Immature natural killer cell (primary cell): ENCODE data around the gene FARP1. TPM values are rescaled to one million over a fixed set of nuclear protein-coding genes. Genes with fewer than 3 reads are reported as not detected.

Experiments used
- DNase-seq, 3 donors: peaks; one replicate each; pipeline ENCODE4 v3.0.0; 2022; ENCODE audit warnings: mixed read lengths in 1 of 3
- H3K27ac Mint-ChIP-seq, 6 donors: one replicate each; pipeline ENCODE4 v1.8.0; 2020; ENCODE audit warnings: mixed read lengths in 6 of 6, mild to moderate bottlenecking in 5 of 6, inconsistent platforms in 4 of 6, moderate library complexity in 3 of 6
- H3K27me3 Mint-ChIP-seq, 3 donors: one replicate each; pipeline ENCODE4 v1.8.0; 2020 to 2021; ENCODE audit warnings: low read depth in 3 of 3, mild to moderate bottlenecking in 3 of 3, mixed read lengths in 3 of 3, moderate library complexity in 3 of 3, inconsistent platforms in 1 of 3
- H3K36me3 Mint-ChIP-seq, 3 donors: one replicate each; pipeline ENCODE4 v1.8.0; 2020; ENCODE audit warnings: mixed read lengths in 3 of 3, inconsistent platforms in 2 of 3, mild to moderate bottlenecking in 2 of 3
- H3K4me1 Mint-ChIP-seq, 2 donors: one replicate each; pipeline ENCODE4 v1.8.0; 2020; ENCODE audit warnings: inconsistent platforms in 2 of 2, mild to moderate bottlenecking in 2 of 2, mixed read lengths in 2 of 2, moderate library complexity in 1 of 2
- H3K4me3 Mint-ChIP-seq, 5 donors: one replicate each; pipeline ENCODE4 v1.8.0; 2020; ENCODE audit warnings: mild to moderate bottlenecking in 5 of 5, mixed read lengths in 5 of 5, inconsistent platforms in 3 of 5, moderate library complexity in 3 of 5
- H3K9me3 Mint-ChIP-seq, 6 donors: one replicate each; pipeline ENCODE4 v1.8.0; 2020; ENCODE audit warnings: mild to moderate bottlenecking in 6 of 6, mixed read lengths in 6 of 6, inconsistent platforms in 4 of 6, moderate library complexity in 3 of 6
- polyA plus RNA-seq, 3 donors: library from polyadenylated mRNA; unstranded; fragments of 300-500 nt; fragmentation: Illumina TruSeq; gene quantifications; one replicate each; pipeline ENCODE4 v1.2.3, GENCODE V29; 2021

The FARP1 gene
- polyA plus RNA-seq, 3 donors from 2014 or later: 0.09 to 0.72 (median 0.22) TPM

DNA sequence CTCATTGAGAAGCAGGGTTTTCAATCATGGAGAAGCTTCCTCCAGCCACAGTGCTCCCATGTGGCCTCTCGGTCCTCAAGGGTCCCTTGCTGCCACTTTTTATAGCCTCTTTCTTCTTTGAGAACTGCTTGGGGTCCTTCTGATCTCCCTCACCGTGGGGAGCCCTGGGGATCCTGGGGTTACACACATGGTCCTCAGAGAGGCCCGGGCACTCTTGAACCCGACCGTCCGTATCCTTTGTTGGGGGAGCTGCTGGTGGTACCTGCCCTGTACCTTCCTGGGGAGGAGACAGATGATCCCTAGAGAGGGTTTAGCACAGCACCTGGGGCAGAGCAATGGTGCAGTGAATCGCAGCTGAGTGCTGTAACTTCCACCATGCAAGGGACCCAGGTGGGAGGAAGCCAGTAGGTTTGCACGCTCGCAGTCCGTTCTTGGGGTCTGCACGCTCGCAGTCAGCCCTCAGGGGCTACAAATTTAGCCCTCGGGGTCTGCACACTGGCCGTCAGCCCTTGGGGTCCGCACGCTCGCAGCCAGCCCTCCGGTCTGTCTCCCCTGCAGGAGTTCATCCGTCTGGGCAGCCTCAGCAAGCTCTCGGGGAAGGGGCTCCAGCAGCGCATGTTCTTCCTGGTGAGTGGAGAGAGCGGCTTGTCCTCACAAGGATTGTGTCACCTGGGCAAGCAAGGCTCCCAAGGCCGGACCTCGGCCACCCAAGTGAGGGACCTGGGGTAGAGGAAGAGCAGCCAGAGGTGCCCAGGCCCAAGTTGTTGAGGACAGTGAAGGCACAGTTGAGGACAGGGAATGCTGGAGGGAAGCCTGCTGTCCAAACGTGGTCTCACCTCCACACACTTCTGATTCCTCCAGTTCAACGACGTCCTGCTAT, 295.6 kb downstream of the FARP1 start:
- no peak for DNase-seq
- Mint-ChIP-seq H3K36me3 (no peaks in the 10 kb centered on the region), H3K9me3 (no peaks in the 10 kb centered on the region), H3K4me1 (no peaks in the 10 kb centered on the region), H3K4me3 (no peak overlapping the region), H3K27ac (no peak overlapping the region), H3K27me3 (peaks cover 3 to 9% (median 4%) of the 10 kb centered on the region in 3 donors)

DNA sequence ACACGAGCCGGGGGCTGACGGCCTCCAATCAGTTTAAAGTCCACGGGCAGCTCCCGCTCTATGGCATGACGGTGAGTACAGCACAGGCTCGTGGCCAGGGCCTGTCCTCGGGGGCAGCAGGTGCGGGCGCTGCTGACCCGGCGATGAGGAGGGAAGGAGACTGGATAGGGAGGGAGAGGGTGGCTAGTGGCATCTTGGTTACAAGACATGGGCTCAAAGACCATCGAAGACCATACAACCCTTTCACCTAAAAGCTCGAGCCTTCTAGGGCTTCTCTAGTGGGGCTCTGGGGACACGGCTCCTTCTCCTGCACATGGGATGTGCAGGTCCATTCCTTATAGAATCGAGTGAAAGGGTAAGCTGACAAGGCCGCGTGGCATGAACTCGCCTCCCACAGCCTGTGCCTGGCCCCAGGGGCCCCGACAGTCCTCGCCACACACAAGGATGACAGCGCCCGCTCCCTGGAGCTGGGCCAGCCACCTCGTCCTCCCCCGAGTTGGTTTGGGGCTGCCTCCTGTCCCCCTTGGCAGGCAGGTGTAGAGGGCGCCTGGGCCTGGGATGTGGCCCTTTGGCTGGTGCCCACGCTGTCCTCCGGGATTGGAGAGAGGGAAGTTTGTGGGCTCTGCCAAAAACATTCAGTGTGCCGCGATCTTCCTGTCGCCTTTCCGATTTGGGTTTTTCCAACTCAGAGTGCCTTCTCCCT, 296.4 kb downstream of the FARP1 start:
- no peak overlapping the region for H3K27ac Mint-ChIP-seq
- no peaks in the 10 kb centered on the region for H3K9me3 Mint-ChIP-seq
- no peak overlapping the region for H3K4me3 Mint-ChIP-seq

DNA sequence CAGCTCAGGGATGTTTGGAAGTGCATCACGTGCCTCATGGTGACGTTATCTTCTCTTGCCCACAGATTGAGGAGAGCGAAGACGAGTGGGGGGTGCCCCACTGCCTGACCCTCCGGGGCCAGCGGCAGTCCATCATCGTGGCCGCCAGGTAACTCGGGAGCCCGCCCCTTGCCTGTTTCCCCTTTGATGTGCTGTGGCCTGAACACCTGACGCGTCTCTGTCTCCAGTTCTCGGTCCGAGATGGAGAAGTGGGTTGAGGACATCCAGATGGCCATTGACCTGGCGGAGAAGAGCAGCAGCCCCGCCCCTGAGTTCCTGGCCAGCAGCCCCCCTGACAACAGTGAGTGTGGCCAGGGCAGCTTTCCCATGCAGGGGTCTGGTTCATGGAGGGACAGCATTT, 297.0 kb downstream of the FARP1 start:
- Mint-ChIP-seq H3K9me3 (no peaks in the 10 kb centered on the region), H3K36me3 (no peaks in the 10 kb centered on the region), H3K4me3 (no peak overlapping the region), H3K27me3 (peaks cover 2 to 12% (median 3%) of the 10 kb centered on the region in 3 donors), H3K27ac (no peak overlapping the region), H3K4me1 (peaks cover 0 to under 1% of the 10 kb centered on the region in 2 donors)
- DNase-seq: no peak

More for the DNA sequence above, 296.4 kb downstream of the FARP1 start:
- H3K36me3 Mint-ChIP-seq: no peaks in the 10 kb centered on the region
- H3K4me1 Mint-ChIP-seq: no peaks in the 10 kb centered on the region
- no peak for DNase-seq
- peaks cover 2 to 11% (median 3%) of the 10 kb centered on the region in 3 donors for H3K27me3 Mint-ChIP-seq

DNA sequence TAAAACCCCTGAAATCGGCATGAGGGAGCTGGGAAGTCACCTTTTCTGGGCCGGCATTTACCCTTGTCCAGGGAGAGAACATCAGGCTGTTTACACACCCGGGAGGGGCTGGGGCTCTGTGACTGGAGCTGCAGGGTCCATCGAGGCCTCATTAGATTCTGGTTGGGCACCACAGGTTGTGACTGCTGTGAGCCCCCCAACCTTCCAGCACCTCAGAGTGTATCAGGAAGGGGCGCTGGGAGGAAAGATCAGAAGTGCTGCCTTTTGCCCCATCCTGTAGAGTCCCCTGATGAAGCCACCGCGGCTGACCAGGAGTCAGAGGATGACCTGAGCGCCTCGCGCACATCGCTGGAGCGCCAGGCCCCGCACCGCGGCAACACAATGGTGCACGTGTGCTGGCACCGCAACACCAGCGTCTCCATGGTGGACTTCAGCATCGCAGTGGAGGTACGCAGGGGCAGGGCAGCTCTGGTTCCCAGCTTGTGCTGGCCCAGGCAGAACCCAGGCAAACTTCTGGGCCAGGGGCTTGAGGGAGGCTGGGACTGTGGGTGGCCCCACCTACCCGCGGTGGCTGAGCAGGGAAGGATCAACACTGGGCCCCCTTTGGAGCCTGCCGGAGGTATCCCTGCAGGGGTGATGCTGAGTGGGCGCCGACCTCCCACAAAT, 297.6 kb downstream of the FARP1 start:
- Mint-ChIP-seq H3K4me3 (no peak overlapping the region), H3K27ac (no peak overlapping the region), H3K4me1 (peaks cover 5 to 6% of the 10 kb centered on the region in 2 donors), H3K9me3 (no peaks in the 10 kb centered on the region), H3K36me3 (no peaks in the 10 kb centered on the region), H3K27me3 (peaks cover 2 to 16% (median 3%) of the 10 kb centered on the region in 3 donors)
- DNase-seq: no peak

DNA sequence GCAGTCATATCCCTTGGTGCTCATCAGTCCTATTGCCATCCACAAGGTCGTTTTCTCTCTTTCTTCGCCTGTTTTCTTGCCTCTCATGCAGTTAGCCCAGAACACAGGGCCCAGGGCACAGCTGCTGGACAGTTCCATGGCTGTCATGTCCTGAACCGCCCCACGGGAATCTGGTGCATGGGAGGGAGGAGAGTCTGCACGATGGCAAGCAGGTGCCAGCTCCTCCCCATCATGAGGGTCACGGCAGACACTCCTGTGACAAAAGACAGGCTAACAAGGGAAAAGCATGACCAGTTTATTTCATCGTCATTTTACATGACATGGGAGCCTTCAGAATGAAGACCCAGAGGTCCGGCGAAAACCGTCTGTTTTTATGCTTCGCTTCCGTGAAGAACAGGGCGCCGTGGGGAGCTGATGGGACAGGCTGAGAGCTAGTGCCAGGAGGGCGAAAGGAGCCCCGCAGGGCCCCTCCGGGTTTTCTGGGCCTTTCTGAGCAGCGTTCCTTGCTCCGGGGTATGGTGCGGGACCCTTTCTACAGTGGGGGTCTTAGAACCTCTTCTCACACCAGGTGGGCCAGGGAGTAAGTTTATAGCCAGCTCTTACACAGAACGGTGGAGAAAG, 298.3 kb downstream of the FARP1 start:
- no peak for DNase-seq
- Mint-ChIP-seq H3K27ac (no peak overlapping the region), H3K4me3 (no peak overlapping the region), H3K27me3 (peaks cover 2 to 17% (median 3%) of the 10 kb centered on the region in 3 donors), H3K4me1 (peaks cover 7 to 8% of the 10 kb centered on the region in 2 donors), H3K36me3 (no peaks in the 10 kb centered on the region), H3K9me3 (no peaks in the 10 kb centered on the region)

DNA sequence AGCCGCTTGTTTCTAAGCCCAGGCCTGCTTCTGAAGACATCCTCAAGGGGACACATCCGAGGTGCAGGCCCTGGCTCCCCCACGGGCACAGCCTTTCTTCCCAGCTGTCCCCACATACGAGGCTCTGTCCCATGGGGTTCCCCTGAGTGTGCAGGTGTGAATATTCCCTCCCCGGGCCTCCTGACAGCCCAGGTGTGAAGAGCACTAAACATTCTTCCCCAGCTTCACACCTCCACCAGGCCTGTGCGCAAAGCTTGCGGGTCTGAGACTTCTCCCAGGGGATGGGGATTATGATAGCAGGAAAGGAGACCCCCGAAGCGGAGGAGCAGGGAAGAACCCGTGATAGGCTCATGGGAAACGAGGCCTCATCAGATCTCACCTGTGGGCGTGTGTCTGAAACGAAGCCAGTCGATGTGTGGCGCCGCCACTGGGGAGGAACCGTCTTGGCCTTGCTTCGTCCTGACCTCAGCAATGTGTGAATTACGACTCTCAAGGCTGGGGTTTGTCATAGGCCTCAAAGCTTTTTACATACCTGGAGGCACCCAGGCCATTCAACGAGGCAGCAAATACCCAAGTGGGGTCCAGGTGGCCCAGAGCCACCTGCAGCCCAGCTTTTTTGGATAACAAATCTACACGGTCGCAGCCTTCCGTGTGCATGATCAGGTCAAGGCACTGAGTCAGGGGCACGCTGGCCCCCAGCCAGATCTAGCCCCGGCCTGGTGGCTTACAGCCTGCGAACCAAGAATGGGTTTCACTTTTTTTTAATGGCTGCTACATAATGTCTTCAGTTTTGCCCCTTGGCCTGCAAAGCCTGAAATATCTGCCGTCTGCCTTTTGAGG, 299.7 kb downstream of the FARP1 start:
- H3K9me3 Mint-ChIP-seq: no peaks in the 10 kb centered on the region
- no peak for DNase-seq
- H3K4me3 Mint-ChIP-seq: no peak overlapping the region
- peaks cover 2 to 18% (median 3%) of the 10 kb centered on the region in 3 donors for H3K27me3 Mint-ChIP-seq
- H3K4me1 Mint-ChIP-seq: peaks cover 7 to 8% of the 10 kb centered on the region in 2 donors
- peaks cover 0 to 7% (median 6%) of the 10 kb centered on the region in 3 donors for H3K36me3 Mint-ChIP-seq
- H3K27ac Mint-ChIP-seq: no peak overlapping the region

DNA sequence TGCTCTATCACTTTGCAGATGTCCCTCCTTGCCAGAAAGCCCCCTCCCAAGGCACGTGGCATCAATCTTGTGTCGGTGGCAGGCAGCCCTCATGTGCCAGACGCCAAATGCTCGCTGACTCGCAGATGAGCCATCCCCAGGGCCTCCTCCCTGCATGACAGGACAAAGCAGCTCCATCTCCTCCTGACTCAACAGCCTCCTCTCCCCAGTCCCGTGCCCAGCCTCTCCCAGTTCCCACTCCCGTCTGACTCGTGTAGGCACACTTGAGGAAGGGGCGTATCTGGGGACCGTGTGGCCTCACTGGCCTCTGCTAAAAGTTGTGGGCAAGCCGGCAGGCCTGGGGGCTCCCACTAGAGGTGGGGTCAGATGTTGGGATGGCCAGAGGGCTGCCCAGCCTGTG, 300.4 kb downstream of the FARP1 start:
- Mint-ChIP-seq H3K4me1 (peaks cover 7 to 8% of the 10 kb centered on the region in 2 donors), H3K4me3 (no peak overlapping the region), H3K36me3 (peaks cover 0 to 8% (median 7%) of the 10 kb centered on the region in 3 donors), H3K9me3 (no peaks in the 10 kb centered on the region), H3K27ac (no peak overlapping the region), H3K27me3 (peaks cover 2 to 13% (median 3%) of the 10 kb centered on the region in 3 donors)
- DNase-seq: no peak

DNA sequence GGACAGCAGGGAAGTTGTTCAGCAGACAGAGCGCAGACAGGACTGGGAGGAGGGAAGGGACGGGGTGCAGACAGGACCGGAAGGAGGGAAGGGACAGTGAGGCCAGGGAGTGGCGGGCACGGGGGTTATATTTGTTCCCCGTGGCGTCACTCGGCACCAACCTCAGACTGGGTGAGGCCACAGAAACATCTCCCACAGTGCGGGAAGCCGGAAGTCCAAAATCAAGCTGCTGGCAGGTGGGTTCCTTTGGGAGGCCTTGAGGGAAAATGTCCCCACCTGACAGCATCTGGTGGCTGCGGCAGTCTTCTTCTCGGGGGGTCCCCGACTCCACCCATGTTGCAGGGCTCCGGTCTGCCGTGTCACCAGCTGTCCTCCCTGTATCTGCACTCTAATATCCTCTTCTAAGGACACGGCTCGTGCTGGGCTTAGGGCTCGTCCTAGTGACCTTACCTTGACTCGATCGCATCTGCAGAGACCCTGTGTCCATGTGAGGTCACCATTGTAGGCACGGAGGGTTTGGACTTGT, 301.0 kb downstream of the FARP1 start:
- Mint-ChIP-seq H3K27ac (peak overlapping the region in 1 of 6 donors; percentile 74), H3K27me3 (peaks cover 2 to 13% (median 2%) of the 10 kb centered on the region in 3 donors), H3K9me3 (no peaks in the 10 kb centered on the region), H3K4me1 (peaks cover 7 to 8% of the 10 kb centered on the region in 2 donors), H3K4me3 (no peak overlapping the region), H3K36me3 (peaks cover 0 to 10% (median 7%) of the 10 kb centered on the region in 3 donors)
- no peak for DNase-seq

DNA sequence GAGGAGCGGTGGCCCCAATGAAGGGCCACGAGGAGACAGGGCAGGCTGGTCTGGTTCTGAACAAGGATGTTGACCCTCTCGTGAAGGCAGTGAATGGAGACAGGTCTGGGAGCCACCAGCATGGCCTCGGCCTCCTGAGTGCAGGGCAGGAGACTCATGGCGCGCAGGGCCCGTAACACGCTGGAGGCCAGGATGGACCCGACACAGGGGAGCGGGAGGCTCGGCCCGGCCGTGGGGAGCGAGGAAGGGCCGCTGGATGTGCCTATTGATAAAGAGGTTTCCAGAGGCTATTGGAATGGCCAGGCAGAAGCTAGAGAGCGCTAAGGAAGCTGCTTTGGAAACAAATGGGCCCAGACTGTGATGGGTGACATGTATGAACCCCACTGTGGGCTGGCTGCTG, 301.5 kb downstream of the FARP1 start:
- peaks cover 0 to 13% (median 2%) of the 10 kb centered on the region in 3 donors for H3K27me3 Mint-ChIP-seq
- no peak for DNase-seq
- no peaks in the 10 kb centered on the region for H3K9me3 Mint-ChIP-seq
- H3K4me1 Mint-ChIP-seq: peaks cover 7 to 10% of the 10 kb centered on the region in 2 donors
- no peak overlapping the region for H3K4me3 Mint-ChIP-seq
- peaks cover 0 to 10% (median 7%) of the 10 kb centered on the region in 3 donors for H3K36me3 Mint-ChIP-seq
- H3K27ac Mint-ChIP-seq: no peak overlapping the region

DNA sequence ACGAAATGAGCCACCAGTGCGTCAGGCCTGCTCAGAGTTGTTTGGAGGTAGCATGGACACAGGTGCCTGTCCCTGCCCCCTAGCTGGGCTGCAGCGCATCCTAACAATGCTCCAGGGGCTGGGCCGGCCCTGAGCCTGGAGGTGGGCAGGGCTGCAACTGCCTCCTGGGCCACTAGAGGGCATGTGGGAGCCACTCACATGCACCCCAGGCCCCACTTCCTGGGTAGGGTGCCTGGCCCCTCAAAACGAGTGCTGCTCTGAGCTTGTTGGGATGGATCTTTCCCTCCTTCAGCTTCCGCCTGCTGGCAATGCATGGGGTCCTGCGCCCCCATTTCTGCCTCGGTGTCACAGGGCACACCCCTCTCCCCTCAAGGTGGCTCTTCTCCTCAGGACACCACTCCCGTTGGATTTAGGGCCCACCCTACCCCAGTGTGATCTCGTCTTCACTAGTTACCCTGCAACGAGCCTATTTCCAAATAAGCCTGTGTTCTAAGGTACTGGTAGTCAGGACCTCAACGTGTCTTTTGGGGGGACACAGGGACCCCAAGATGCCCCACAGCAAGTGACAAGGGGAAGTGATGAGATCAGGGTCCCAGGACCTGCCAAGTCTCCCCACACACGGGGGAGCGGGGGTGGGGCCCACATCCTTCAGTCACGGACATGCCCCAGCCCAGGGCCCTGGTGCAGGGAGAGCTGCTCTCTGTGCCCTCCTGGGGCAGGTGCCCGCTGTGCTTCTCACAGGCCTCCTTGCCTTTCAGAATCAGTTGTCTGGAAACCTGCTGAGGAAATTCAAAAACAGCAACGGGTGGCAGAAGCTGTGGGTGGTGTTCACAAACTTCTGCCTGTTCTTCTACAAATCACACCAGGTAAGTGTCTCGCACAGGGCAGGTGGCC, 302.7 kb downstream of the FARP1 start:
- H3K9me3 Mint-ChIP-seq: no peaks in the 10 kb centered on the region
- peaks cover 0 to 10% (median 7%) of the 10 kb centered on the region in 3 donors for H3K36me3 Mint-ChIP-seq
- H3K27ac Mint-ChIP-seq: peak overlapping the region in 5 of 6 donors; percentile 28 to 80 (median 62)
- DNase-seq: peak; percentile 59 to 70 (median 66)
- peaks cover 7 to 10% of the 10 kb centered on the region in 2 donors for H3K4me1 Mint-ChIP-seq
- peaks cover 0 to 13% (median 2%) of the 10 kb centered on the region in 3 donors for H3K27me3 Mint-ChIP-seq
- peak overlapping the region in 3 of 5 donors; percentile 53 to 60 (median 54) for H3K4me3 Mint-ChIP-seq

DNA sequence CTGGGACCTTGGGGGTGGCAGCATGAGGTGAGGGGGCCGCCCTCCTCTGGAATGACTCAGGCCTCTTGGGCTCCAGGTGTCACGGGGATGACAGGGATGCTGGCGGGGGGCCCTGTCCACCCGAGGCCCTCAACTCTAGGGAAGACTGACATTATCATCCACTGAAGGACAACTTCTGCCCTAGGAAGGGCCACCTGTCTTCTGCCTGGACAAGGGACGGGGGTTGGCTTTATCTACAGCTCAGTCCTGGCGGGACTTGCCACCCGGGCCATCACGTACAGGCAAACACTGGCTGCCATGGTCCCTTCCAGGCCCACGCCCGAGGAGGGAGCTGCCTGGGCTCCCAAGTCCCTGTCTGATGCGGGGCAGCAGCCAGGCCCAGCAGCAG, 303.3 kb downstream of the FARP1 start:
- no peak for DNase-seq
- H3K9me3 Mint-ChIP-seq: no peaks in the 10 kb centered on the region
- H3K36me3 Mint-ChIP-seq: peaks cover 0 to 12% (median 7%) of the 10 kb centered on the region in 3 donors
- no peak overlapping the region for H3K4me3 Mint-ChIP-seq
- H3K4me1 Mint-ChIP-seq: peaks cover 11 to 12% of the 10 kb centered on the region in 2 donors
- peak overlapping the region in 1 of 6 donors; percentile 29 for H3K27ac Mint-ChIP-seq
- H3K27me3 Mint-ChIP-seq: peaks cover 0 to 13% (median 2%) of the 10 kb centered on the region in 3 donors
